HEK293T (cell line): ENCODE data around the gene NCKAP5L.

Experiments used
- CTCF ChIA-PET: fragments of 350-600 bp; formaldehyde crosslinking; extraction: SDS; loops from one replicate; lab custom pipeline; 2021; ENCODE audit warnings: antibody characterized with exemption, inconsistent platforms; lab: Yijun Ruan, JAX
- POLR2A ChIA-PET: fragments of 350-600 bp; formaldehyde crosslinking; extraction: SDS; loops from one replicate; lab custom pipeline; 2020; ENCODE audit warnings: antibody characterized with exemption, inconsistent platforms; lab: Yijun Ruan, JAX
- DNase-seq: peaks from one replicate; pipeline ENCODE4 v3.0.0; 2012; ENCODE audit warnings: mixed read lengths; ENCODE audit errors: extremely low spot score
- ARNT ChIP-seq: fragments of 450-650 bp; IDR thresholded peaks from 2 replicates; pipeline ENCODE4 v1.6.1; 2017; ENCODE audit warnings: mild to moderate bottlenecking
- BHLHE40 ChIP-seq: fragments of 450-650 bp; IDR thresholded peaks from 2 replicates; pipeline ENCODE4 v1.6.1; 2016; ENCODE audit warnings: mild to moderate bottlenecking, moderate library complexity, borderline replicate concordance
- CTBP1 ChIP-seq: fragments of 450-650 bp; IDR thresholded peaks from 2 replicates; pipeline ENCODE4 v1.6.1; 2016; ENCODE audit warnings: borderline replicate concordance
- ELF4 ChIP-seq: fragments of 450-650 bp; IDR thresholded peaks from 2 replicates; pipeline ENCODE4 v1.6.1; 2017; ENCODE audit warnings: antibody characterized with exemption
- FOXA1 ChIP-seq: fragments of 450-650 bp; IDR thresholded peaks from 2 replicates; pipeline ENCODE4 v1.6.1; 2016; ENCODE audit warnings: mild to moderate bottlenecking
- FOXK2 ChIP-seq: fragments of 450-650 bp; IDR thresholded peaks from 2 replicates; pipeline ENCODE4 v1.6.1; 2016; ENCODE audit warnings: mild to moderate bottlenecking
- FOXM1 ChIP-seq: fragments of 450-650 bp; IDR thresholded peaks from 2 replicates; pipeline ENCODE4 v1.6.1; 2017; ENCODE audit warnings: mild to moderate bottlenecking, borderline replicate concordance
- HDGF ChIP-seq: fragments of 450-650 bp; IDR thresholded peaks from 2 replicates; pipeline ENCODE4 v1.6.1; 2017; ENCODE audit warnings: antibody characterized with exemption, borderline replicate concordance
- L3MBTL2 ChIP-seq: fragments of 450-650 bp; conservative IDR thresholded peaks from 2 replicates; pipeline ENCODE4 v1.6.1; 2016; ENCODE audit warnings: mild to moderate bottlenecking
- LEF1 ChIP-seq: fragments of 450-650 bp; IDR thresholded peaks from 2 replicates; pipeline ENCODE4 v1.6.1; 2017; ENCODE audit warnings: mild to moderate bottlenecking, borderline replicate concordance
- NFRKB ChIP-seq: fragments of 450-650 bp; IDR thresholded peaks from 2 replicates; pipeline ENCODE4 v1.6.1; 2016; ENCODE audit warnings: mild to moderate bottlenecking, moderate library complexity
- PKNOX1 ChIP-seq: fragments of 450-650 bp; IDR thresholded peaks from 2 replicates; pipeline ENCODE4 v1.6.1; 2016
- SP1 ChIP-seq: fragments of 450-650 bp; IDR thresholded peaks from 2 replicates; pipeline ENCODE4 v1.6.1; 2017
- SUZ12 ChIP-seq: fragments of 450-650 bp; IDR thresholded peaks from 2 replicates; pipeline ENCODE4 v1.6.1; 2016; ENCODE audit warnings: mild to moderate bottlenecking
- TARDBP ChIP-seq: fragments of 450-650 bp; IDR thresholded peaks from 2 replicates; pipeline ENCODE4 v1.6.1; 2016
- ZNF384 ChIP-seq: fragments of 450-650 bp; IDR thresholded peaks from 2 replicates; pipeline ENCODE4 v1.6.1; 2016

Gene NCKAP5L

DNA sequence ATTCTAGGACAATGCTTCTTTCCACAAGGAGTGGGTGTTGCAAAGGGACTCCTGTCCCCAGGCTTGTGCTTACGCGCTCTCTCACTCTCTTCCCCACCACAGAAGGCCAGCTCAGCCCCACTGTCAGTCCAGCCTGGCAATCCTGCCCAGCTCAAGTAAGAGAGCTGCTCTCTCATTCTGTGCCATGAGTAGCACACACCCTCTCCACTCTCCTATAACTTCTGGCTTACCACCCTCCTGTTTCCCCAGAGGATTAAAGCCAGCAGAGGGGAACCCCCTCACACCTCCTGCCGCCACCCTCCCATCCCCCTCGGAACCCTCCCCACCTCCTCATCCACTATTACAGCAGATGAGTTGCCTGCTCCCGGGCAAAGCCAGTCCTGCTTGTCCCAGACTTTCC, 17.1 kb downstream of the NCKAP5L start:
- TF ChIP-seq SUZ12 = no peak
- TF ChIP-seq FOXA1 = no peak
- no peak for TF ChIP-seq PKNOX1
- no peak for TF ChIP-seq BHLHE40
- no peak for TF ChIP-seq TARDBP
- no peak for TF ChIP-seq HDGF
- TF ChIP-seq ARNT = no peak
- TF ChIP-seq NFRKB = no peak
- no peak for TF ChIP-seq FOXK2
- TF ChIP-seq CTBP1 = no peak
- TF ChIP-seq SP1 = no peak
- TF ChIP-seq L3MBTL2 = no peak
- TF ChIP-seq ELF4 = no peak
- no peak for TF ChIP-seq ZNF384
- no peak for TF ChIP-seq FOXM1
- ChIA-PET CTCF (no interaction called here), POLR2A (interaction anchor here (1.0 to 1.2 kb wide), 2 partner anchors 17 to 33 kb away, joined by 3 to 4 read pairs; partner anchors contain the start of genes BCDIN3D and NCKAP5L)
- DNase-seq = no peak

- no peak for DNase-seq
- no peak for TF ChIP-seq FOXM1
- TF ChIP-seq HDGF = no peak
- no peak for TF ChIP-seq SP1
- POLR2A ChIA-PET = interaction anchor here (1.0 kb wide), 1 partner anchor 18 kb away, joined by 4 read pairs; the partner anchor contains the start of gene NCKAP5L
- CTCF ChIA-PET = no interaction called here
Observed at GRCh38 chr12:49809906-49810389, 18.3 kb downstream of the NCKAP5L start.

DNA sequence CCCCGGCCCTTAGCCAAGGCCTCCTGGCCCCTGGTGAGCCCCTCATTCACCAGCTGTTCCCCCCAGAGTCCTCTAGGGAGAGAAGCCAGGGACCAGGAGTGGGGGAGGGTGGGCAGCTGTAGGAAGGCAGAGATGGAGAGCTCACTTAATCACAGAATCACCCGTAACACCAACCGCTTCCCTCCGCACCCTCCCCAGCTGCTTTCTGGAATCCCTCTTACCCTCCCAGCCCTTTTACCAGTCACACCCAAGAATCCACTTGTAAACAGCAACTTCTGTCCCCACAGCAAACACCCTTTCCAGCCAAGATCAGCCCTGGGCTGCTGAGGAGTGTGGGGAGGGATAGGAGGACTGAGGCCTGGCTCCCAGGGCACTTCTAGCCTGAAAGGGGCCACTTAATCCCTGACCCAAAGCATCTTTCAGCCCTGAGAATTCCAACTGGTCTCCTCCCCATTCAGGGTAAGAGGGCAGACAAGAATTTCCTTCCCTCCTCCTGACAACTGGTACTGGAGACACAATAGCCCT, 18.8 kb downstream of the NCKAP5L start:
- TF ChIP-seq LEF1 = no peak
- TF ChIP-seq BHLHE40 = no peak
- TF ChIP-seq SP1 = no peak
- ChIA-PET POLR2A (no interaction called here), CTCF (no interaction called here)
- no peak for DNase-seq

- ChIA-PET CTCF (interaction anchor here (0.7 kb wide), 1 partner anchor 173 kb away, joined by 3 read pairs; no protein-coding TSS in a partner anchor), POLR2A (interaction anchor here (1.1 kb wide), 1 partner anchor 68 kb away, joined by 3 read pairs; the partner anchor contains the start of gene TMBIM6)
- DNase-seq = no peak
- TF ChIP-seq PKNOX1 (no peak), FOXA1 (no peak), ZNF384 (no peak), NFRKB (no peak), SP1 (no peak), CTBP1 (no peak), SUZ12 (no peak), FOXM1 (no peak), ELF4 (no peak), FOXK2 (no peak), L3MBTL2 (no peak), HDGF (no peak), ARNT (no peak)
Observed at GRCh38 chr12:49808686-49809380, 19.4 kb downstream of the NCKAP5L start.

DNA sequence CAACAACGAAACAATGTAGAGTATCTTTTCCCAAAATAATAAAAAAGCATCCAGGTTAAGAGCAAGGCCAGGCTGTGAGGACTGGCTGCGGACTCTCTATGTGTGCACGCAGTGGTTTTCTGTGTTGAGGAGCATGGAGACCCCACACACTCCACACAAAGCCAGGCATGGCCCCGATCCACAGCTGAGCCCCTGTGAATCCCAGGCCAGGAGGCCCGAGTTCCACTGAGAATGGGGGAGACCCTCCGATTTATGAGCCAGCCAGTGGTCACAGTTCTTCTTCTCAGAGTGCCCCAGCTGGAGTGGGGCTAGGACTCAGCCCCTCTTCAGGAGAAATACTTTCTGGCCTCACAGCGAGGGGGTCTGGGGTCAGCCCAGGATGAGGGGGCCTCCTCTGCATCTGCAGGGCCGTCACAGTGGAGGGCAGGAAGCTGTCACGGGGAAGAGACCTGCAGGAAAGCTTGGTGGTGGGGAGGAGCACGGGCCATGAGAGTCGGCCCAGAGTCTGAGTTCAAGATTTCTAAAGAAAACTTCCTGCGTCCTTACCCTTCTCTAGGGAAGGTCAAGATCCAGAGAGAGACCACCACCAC, 20.1 kb downstream of the NCKAP5L start:
- CTCF ChIA-PET = interaction anchor here (0.7 kb wide), 1 partner anchor 172 kb away, joined by 3 read pairs; no protein-coding TSS in a partner anchor
- no peak for TF ChIP-seq SUZ12
- POLR2A ChIA-PET = interaction anchor here (1.1 kb wide), 1 partner anchor 67 kb away, joined by 3 read pairs; the partner anchor contains the start of gene TMBIM6
- DNase-seq = no peak

DNA sequence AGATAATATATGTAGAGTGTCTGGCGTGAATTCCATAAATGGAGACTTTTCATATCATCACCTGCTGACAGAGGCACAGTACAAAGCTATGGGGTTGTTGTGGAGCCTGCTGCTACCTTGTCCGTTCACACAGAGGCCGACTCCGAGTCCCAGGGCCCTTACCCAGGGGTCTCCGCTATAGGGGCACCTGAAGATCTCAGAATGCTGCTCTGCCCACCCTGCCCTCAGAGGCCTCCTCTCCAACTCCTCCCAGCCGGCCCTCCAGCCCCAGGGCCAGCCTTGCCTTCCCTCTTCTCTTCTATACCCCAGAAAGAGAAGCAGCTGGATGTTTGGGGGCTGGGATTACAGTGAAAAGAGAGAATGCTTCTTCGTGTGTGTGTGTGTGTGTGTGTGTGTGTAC, 21.3 kb downstream of the NCKAP5L start:
- no peak for DNase-seq
- POLR2A ChIA-PET = no interaction called here
- CTCF ChIA-PET = no interaction called here
- no peak for TF ChIP-seq SP1
- TF ChIP-seq PKNOX1 = no peak
- TF ChIP-seq FOXA1 = no peak
- no peak for TF ChIP-seq NFRKB
- no peak for TF ChIP-seq L3MBTL2
- TF ChIP-seq FOXK2 = no peak
- no peak for TF ChIP-seq CTBP1
- no peak for TF ChIP-seq ELF4
